Right lobe of liver (tissue), 6 donors: ENCODE results near the gene ZMIZ1. TPM values are rescaled to one million over a fixed set of nuclear protein-coding genes. Genes with fewer than 3 reads are reported as not detected.

ENCODE experiments used
- ATAC-seq, 4 donors: fragments of 200-7000 bp; cut with Tn5 transposase; one replicate each; pipeline ENCODE4 v1.9.1; 2020; ENCODE audit warnings: mild to moderate bottlenecking in 4 of 4, moderate library complexity in 4 of 4
- DNase-seq, 3 donors: peaks; one replicate each; pipeline ENCODE4 v3.0.0-alpha.2; 2020
- H3K27ac ChIP-seq, 3 donors: fragments of 200-600 bp; one replicate each; pipeline ENCODE4 v1.8.0; 2022
- H3K27me3 ChIP-seq, 2 donors: fragments of 200-600 bp; one replicate each; pipeline ENCODE4 v1.8.0; 2022
- H3K36me3 ChIP-seq, 4 donors: fragments of 200-600 bp; sonication (generic) in 1 of 4; one replicate each; pipeline versions ENCODE4 v1.5.1 to v1.8.0; 2017 to 2022; ENCODE audit warnings: control low read depth in 1 of 4
- H3K4me1 ChIP-seq, 4 donors: fragments of 200-600 bp; sonication (generic) in 1 of 4; one replicate each; pipeline versions ENCODE4 v1.5.1 to v1.8.0; 2017 to 2022; ENCODE audit warnings: control low read depth in 1 of 4
- H3K4me3 ChIP-seq, 3 donors: fragments of 200-600 bp; one replicate each; pipeline ENCODE4 v1.8.0; 2022
- H3K9me3 ChIP-seq, 4 donors: fragments of 200-600 bp; sonication (generic) in 1 of 4; one replicate each; pipeline versions ENCODE4 v1.5.1 to v1.8.0; 2017 to 2022; ENCODE audit warnings: control low read depth in 1 of 4
- CTCF ChIP-seq, 4 donors: fragments of 200-600 bp in 3 of 4; fragments of 450-650 bp in 1 of 4; IDR thresholded peaks; one replicate each; pipeline versions ENCODE4 v1.5.1 to v1.8.0; 2016 to 2022; ENCODE audit warnings: antibody characterized with exemption in 4 of 4, mild to moderate bottlenecking in 2 of 4
- POLR2A ChIP-seq: fragments of 450-650 bp; IDR thresholded peaks from one replicate; pipeline ENCODE4 v1.6.1; 2017; ENCODE audit warnings: antibody characterized with exemption, mild to moderate bottlenecking
- WGBS: methylation state at CpG from one replicate; pipeline ENCODE4 v1.1.6; 2018; ENCODE audit warnings: low coverage, low lambda C conversion rate; ENCODE audit not compliant: insufficient coverage; ENCODE audit errors: missing lambda C conversion rate; 5-methylcytosine and 5-hydroxymethylcytosine counted together
- intact Hi-C, 2 donors: fragments of 100-400 bp; cut with DNase I; formaldehyde crosslinking; loops; one replicate each; pipeline versions ENCODE4 v1.11.2 to v1.14.1; 2022
- total RNA-seq, 6 experiments: library from RNA; depleted of rRNA in 2 of 6; stranded (reverse); fragments of >200 nt in 2 of 6; fragmentation: NEBNext Ultra II Directional in 3 of 6; extraction: Animal tissue kit (Norgen Biotek cat#: 25700) in 3 of 6; gene quantifications; one replicate each; pipeline versions ENCODE4 v1.1.0 to v1.2.4, GENCODE V29; 2016 to 2023
- donor health status: DM: no; HTN: yes; CAD: no.
- donor health status: DM: no; HTN: no; CAD: no.
- donor health status: DM: no; HTN: no; CAD: no.
- donor health status: DM: no; HTN: yes; CAD: no.
- donor health status: DM: no; HTN: yes; CAD: no.

ZMIZ1 gene
- total RNA-seq, 6 experiments from 2014 or later, result 9.9 to 22.8 (median 12.3) TPM

DNA sequence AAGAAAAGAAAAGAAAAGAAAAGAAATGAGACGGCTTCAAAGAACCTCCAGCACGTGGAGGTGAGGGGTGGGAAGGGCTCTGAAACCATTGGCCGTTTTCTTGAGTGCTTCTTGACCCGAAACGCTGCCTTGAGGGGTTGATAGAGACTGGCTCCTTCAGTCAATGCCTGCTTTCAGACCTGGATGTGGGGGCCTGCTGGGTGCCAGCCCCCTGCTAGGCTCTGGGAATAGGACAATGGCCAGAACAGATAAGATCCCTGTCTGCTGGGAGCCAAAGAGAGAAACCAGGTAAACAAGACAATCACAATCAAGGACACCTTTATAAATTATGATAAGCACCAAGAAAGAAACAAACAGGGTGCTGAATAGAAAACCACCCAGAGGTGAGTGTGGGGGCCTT is 27.7 kb downstream of the ZMIZ1 start:
- Histone ChIP-seq H3K36me3 (no peaks in the 10 kb centered on the region), H3K4me1 (peaks cover 0 to 59% (median 32%) of the 10 kb centered on the region in 4 donors), H3K9me3 (no peaks in the 10 kb centered on the region), H3K27me3 (no peaks in the 10 kb centered on the region), H3K27ac (peak overlapping the region in 1 of 3 donors; percentile 12), H3K4me3 (no peak overlapping the region)
- ATAC-seq (no peak), DNase-seq (no peak)
- TF ChIP-seq POLR2A (no peak), CTCF (IDR thresholded peaks at IDR 0.05) (no peak)
- intact Hi-C loops, result loop anchor here in 1 of 2 donors (10.0 kb wide), 1 partner anchor 98 kb away; no protein-coding TSS in a partner anchor
- 90% methylated on average over 2 of the region's 5 CpGs for WGBS

GRCh38 chr10:79097021-79097872 is 28.5 kb downstream of the ZMIZ1 start:
- 44% methylated on average over 7 of the region's 11 CpGs for WGBS
- intact Hi-C loops, result loop anchor here in 1 of 2 donors (10.0 kb wide), 1 partner anchor 98 kb away; no protein-coding TSS in a partner anchor
- Histone ChIP-seq H3K27ac (peak overlapping the region in 2 of 3 donors; percentile 18 to 47), H3K4me3 (no peak overlapping the region), H3K9me3 (no peaks in the 10 kb centered on the region), H3K36me3 (no peaks in the 10 kb centered on the region), H3K4me1 (peaks cover 0 to 63% (median 30%) of the 10 kb centered on the region in 4 donors), H3K27me3 (no peaks in the 10 kb centered on the region)
- no peak for DNase-seq
- TF ChIP-seq CTCF (IDR thresholded peaks at IDR 0.05) (no peak), POLR2A (no peak)
- peak; percentile 28 to 55 (median 43) for ATAC-seq

DNA sequence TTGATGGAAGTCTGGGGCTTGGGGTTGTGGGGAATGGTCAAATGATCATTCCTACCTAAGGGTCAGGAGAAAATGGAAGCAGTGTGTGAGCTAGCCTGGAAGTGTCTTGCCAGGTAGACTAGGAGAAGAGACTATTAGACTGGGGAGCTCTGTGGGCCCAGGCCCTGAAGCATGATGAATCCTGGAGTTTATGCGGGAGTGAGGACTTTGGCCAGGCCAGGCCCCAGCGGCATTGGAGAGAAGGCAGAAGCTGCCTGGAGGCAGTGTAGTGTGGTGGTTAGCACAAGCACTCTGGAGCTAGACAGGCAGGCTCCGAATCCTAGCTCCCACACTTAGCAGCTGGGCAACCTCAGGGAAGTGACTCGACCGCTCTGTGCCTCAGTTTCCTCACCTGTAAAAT is 29.3 kb downstream of the ZMIZ1 start:
- WGBS, result no CpG with 5 or more reads among the region's 5 CpGs
- no peak for TF ChIP-seq CTCF (IDR thresholded peaks at IDR 0.05)
- no peak for TF ChIP-seq POLR2A
- intact Hi-C loops, result loop anchor here in 1 of 2 donors (10.0 kb wide), 1 partner anchor 97 kb away; no protein-coding TSS in a partner anchor
- ATAC-seq (no peak), DNase-seq (no peak)
- Histone ChIP-seq H3K4me1 (peaks cover 0 to 62% (median 27%) of the 10 kb centered on the region in 4 donors), H3K9me3 (no peaks in the 10 kb centered on the region), H3K4me3 (no peak overlapping the region), H3K27me3 (no peaks in the 10 kb centered on the region), H3K36me3 (no peaks in the 10 kb centered on the region), H3K27ac (peak overlapping the region in 2 of 3 donors; percentile 18 to 47)

GRCh38 chr10:79098596-79099015 is 29.8 kb downstream of the ZMIZ1 start:
- WGBS, result 80% methylated on average over 1 of the region's 10 CpGs
- Histone ChIP-seq H3K27ac (no peak overlapping the region), H3K9me3 (no peaks in the 10 kb centered on the region), H3K36me3 (no peaks in the 10 kb centered on the region), H3K4me1 (peaks cover 0 to 57% (median 26%) of the 10 kb centered on the region in 4 donors), H3K27me3 (no peaks in the 10 kb centered on the region), H3K4me3 (no peak overlapping the region)
- ATAC-seq (no peak), DNase-seq (no peak)
- TF ChIP-seq CTCF (IDR thresholded peaks at IDR 0.05) (no peak), POLR2A (no peak)
- intact Hi-C loops, result loop anchor here in 1 of 2 donors (10.0 kb wide), 1 partner anchor 96 kb away; no protein-coding TSS in a partner anchor
